Heart right ventricle (tissue), 16 donors: ENCODE results near the gene CTNNA1. TPM values are rescaled to one million over a fixed set of nuclear protein-coding genes. Genes with fewer than 3 reads are reported as not detected.

Source experiments
- ATAC-seq, 8 donors: fragments of 200-7000 bp; cut with Tn5 transposase; one replicate each; pipeline ENCODE4 v1.9.1; 2020; ENCODE audit warnings: mild to moderate bottlenecking in 8 of 8, moderate library complexity in 8 of 8, moderate number of reproducible peaks in 1 of 8
- DNase-seq, 2 donors: peaks; one replicate each; pipeline ENCODE4 v3.0.0-alpha.2; 2020
- H3K27ac ChIP-seq, 10 donors: fragments of 200-600 bp; sonication (generic) in 2 of 10; one replicate each; pipeline versions ENCODE4 v1.5.0 to v1.8.0; 2020 to 2022; ENCODE audit warnings: mild to moderate bottlenecking in 3 of 10
- H3K27me3 ChIP-seq, 7 donors: fragments of 200-600 bp; one replicate each; pipeline ENCODE4 v1.8.0; 2021 to 2022; ENCODE audit warnings: mild to moderate bottlenecking in 2 of 7
- H3K36me3 ChIP-seq, 9 donors: fragments of 200-600 bp; sonication (generic) in 1 of 9; one replicate each; pipeline versions ENCODE4 v1.5.0 to v1.8.0; 2020 to 2022; ENCODE audit warnings: mild to moderate bottlenecking in 2 of 9
- H3K4me1 ChIP-seq, 9 donors: fragments of 200-600 bp; sonication (generic) in 1 of 9; one replicate each; pipeline versions ENCODE4 v1.5.0 to v1.8.0; 2020 to 2022; ENCODE audit warnings: mild to moderate bottlenecking in 4 of 9
- H3K4me3 ChIP-seq, 10 donors: fragments of 200-600 bp; sonication (generic) in 2 of 10; one replicate each; pipeline versions ENCODE4 v1.5.0 to v1.8.0; 2020 to 2022; ENCODE audit warnings: mild to moderate bottlenecking in 7 of 10, moderate library complexity in 2 of 10
- H3K9me3 ChIP-seq, 11 donors: fragments of 200-600 bp in 10 of 11; sonication (generic) in 2 of 11; one replicate each; pipeline versions ENCODE4 v1.5.0 to v1.8.0; 2013 to 2022; ENCODE audit warnings: mild to moderate bottlenecking in 2 of 11, control low read depth in 1 of 11, moderate library complexity in 1 of 11
- WGBS, 2 donors: extraction: QIAGEN DNeasy Blood & Tissue Kit; methylation state at CpG; one replicate each; pipeline ENCODE4 v1.1.7; 2013; ENCODE audit warnings: inconsistent platforms in 1 of 2; 5-methylcytosine and 5-hydroxymethylcytosine counted together
- intact Hi-C, 10 donors: fragments of 100-400 bp; cut with DNase I; formaldehyde crosslinking; loops; one replicate each; pipeline versions ENCODE4 v1.11.1 to v1.14.2; 2022
- polyA plus RNA-seq, 2 donors: library from polyadenylated mRNA; stranded (reverse); fragments of 200-250 nt; gene quantifications; one replicate each; pipeline ENCODE4 v1.2.3, GENCODE V29; 2013
- total RNA-seq, 10 donors: library from RNA; stranded (reverse); fragmentation: NEBNext Ultra II Directional in 3 of 10; extraction: Animal tissue kit (Norgen Biotek cat#: 25700) in 3 of 10; gene quantifications; one replicate each; pipeline versions ENCODE4 v1.2.1 to v1.2.4, GENCODE V29; 2021 to 2023
- TF ChIP-seq, protein P1 (sequence below), 9 donors: fragments of 200-600 bp; sonication (generic) in 2 of 9; IDR thresholded peaks; one replicate each; pipeline versions ENCODE4 v1.5.0 to v1.8.0; 2021 to 2022; ENCODE audit warnings: antibody characterized with exemption in 9 of 9, mild to moderate bottlenecking in 5 of 9, moderate library complexity in 1 of 9
- donor health status: Arrhythmogenic right ventricular cardiomyopathy.
- donor health status: ischemic (EF 13 %, LVEDD 7.1; RV severe dilation, severe dysfunction).
- donor health status: healthy with polysubstance abuse.
- donor health status: DM: no; HTN: yes; CAD: no.
- donor health status: DM: no; HTN: no; CAD: no.
- donor health status: ischemic (EF 25% LVEDD 6.9; RV normal size, moderate dysfunction).
- donor health status: ischemic (EF 25% LVEDD 5.7; RV mildly dilated, moderate dysfunction).
- donor health status: healthy.
- donor health status: DM: yes; HTN: yes; CAD: no.
- donor health status: Ischemic cardiomyopathy.
- donor health status: ischemic (EF 35%, LVEDD 5.7; RV mildly dilated, moderate dysfunction).
- donor health status: nonischemic (EF 11% LVEDD 7.7; RV severe dilation, severe dysfunction).
- donor health status: DM: yes; HTN: yes; CAD: no.
- donor health status: PGD.
- donor health status: ischemic (EF 29% LVEDD 5.4; RV normal size, mild dysfunction).
- donor health status: nonischemic (EF 23%, LVEDD 6.1; RV moderate dilation, normal function).

Gene CTNNA1
- total and polyA plus RNA-seq, 12 donors: 128 to 416 (median 379) TPM

DNA sequence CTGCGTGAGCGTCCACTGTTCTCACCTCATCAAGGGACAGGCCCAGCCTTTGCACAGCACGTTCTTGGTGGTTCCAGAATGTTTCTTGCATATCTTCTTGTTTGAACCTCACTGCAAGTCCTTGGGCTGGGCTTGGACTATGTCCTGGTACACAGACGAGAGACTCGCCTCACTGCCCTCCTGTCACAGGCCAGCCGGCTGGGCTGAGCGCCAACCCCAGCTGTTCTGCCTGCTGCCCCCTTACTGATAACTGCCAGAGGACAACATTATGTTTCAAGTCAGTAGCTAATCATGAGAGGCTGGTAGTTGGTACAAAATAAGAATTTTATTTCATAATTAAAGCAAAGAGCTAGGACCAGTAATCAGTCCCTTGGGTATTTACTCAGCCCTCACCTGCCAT lies 174.8 kb downstream of the CTNNA1 start:
- peak; percentile 76 to 95 (median 90) for ATAC-seq
- 38 to 44% methylated on average over 7 of the region's 7 CpGs for WGBS, 2 donors
- intact Hi-C loops: loop anchor here in 2 of 10 donors (2.0 to 10.0 kb wide), 2 partner anchors 199 to 283 kb away; no protein-coding TSS in a partner anchor

DNA sequence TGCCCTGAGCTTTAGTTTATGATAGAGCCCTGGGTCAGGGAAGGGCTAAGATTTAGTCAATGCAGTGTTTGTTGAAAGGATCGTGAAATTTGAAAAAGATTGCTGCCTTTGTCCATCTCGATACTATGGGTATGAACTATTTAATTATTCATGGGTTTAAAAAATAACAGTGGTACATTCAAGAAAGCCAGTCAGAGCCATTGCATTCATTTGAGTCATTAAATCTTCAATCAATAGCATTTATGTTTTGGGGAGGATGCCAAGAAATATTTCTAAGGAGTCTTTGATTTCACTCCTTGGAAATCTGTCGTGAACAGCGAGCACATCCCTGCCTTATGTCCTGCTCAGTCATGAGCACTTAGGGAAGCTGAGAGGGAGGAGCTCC lies 176.3 kb downstream of the CTNNA1 start:
- Histone ChIP-seq H3K4me1 (peaks cover 0 to 44% (median 31%) of the 10 kb centered on the region in 9 donors), H3K27ac (peak overlapping the region in 9 of 10 donors; percentile 19 to 81 (median 66)), H3K27me3 (no peaks in the 10 kb centered on the region), H3K36me3 (peaks cover 3 to 100% (median 68%) of the 10 kb centered on the region in 9 donors), H3K9me3 (no peaks in the 10 kb centered on the region), H3K4me3 (no peak overlapping the region)
- DNase-seq: no peak
- 87% methylated on average over 4 of the region's 4 CpGs for WGBS, 2 donors
- intact Hi-C loops: loop anchor here in 1 of 10 donors (10.0 kb wide), 1 partner anchor 285 kb away; no protein-coding TSS in a partner anchor
- ATAC-seq: no peak
- TF ChIP-seq, protein P1, sequence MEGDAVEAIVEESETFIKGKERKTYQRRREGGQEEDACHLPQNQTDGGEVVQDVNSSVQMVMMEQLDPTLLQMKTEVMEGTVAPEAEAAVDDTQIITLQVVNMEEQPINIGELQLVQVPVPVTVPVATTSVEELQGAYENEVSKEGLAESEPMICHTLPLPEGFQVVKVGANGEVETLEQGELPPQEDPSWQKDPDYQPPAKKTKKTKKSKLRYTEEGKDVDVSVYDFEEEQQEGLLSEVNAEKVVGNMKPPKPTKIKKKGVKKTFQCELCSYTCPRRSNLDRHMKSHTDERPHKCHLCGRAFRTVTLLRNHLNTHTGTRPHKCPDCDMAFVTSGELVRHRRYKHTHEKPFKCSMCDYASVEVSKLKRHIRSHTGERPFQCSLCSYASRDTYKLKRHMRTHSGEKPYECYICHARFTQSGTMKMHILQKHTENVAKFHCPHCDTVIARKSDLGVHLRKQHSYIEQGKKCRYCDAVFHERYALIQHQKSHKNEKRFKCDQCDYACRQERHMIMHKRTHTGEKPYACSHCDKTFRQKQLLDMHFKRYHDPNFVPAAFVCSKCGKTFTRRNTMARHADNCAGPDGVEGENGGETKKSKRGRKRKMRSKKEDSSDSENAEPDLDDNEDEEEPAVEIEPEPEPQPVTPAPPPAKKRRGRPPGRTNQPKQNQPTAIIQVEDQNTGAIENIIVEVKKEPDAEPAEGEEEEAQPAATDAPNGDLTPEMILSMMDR (IDR thresholded peaks at IDR 0.05): no peak

More for the DNA sequence above, 174.8 kb downstream of the CTNNA1 start:
- Histone ChIP-seq H3K27me3 (no peaks in the 10 kb centered on the region), H3K4me1 (peaks cover 0 to 48% (median 31%) of the 10 kb centered on the region in 9 donors), H3K9me3 (no peaks in the 10 kb centered on the region), H3K36me3 (peaks cover 3 to 95% (median 64%) of the 10 kb centered on the region in 9 donors), H3K4me3 (no peak overlapping the region), H3K27ac (peak overlapping the region; percentile 19 to 81 (median 64))
- peak; percentile 76 to 82 for DNase-seq
- TF ChIP-seq, protein P1 (IDR thresholded peaks at IDR 0.05): no peak

DNA sequence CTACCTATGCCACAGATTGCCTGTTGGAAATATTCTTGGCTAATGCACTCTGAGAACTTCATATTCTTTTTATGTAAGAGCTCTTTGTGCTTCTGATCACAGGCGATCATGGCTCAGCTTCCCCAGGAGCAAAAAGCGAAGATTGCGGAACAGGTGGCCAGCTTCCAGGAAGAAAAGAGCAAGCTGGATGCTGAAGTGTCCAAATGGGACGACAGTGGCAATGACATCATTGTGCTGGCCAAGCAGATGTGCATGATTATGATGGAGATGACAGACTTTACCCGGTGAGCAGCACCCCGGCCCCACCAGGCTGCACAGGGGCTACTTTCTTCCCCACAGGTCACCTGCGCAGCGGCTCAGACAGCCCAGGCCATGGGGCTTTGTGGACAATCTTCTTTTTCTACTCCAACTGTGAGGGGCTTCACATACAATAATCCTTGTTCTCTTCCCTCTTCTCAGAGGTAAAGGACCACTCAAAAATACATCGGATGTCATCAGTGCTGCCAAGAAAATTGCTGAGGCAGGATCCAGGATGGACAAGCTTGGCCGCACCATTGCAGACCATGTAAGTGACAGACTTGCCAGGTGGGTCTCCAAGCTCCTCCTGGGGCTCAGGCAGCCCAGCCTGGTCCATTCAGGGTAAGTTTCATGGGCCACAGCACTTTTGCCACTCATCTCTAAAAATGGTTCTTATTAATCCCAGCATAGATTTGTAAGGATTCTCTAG lies 177.3 kb downstream of the CTNNA1 start:
- Histone ChIP-seq H3K4me3 (no peak overlapping the region), H3K27me3 (no peaks in the 10 kb centered on the region), H3K4me1 (peaks cover 0 to 44% (median 31%) of the 10 kb centered on the region in 9 donors), H3K36me3 (peaks cover 3 to 100% (median 58%) of the 10 kb centered on the region in 9 donors), H3K27ac (peak overlapping the region in 1 of 10 donors; percentile 72), H3K9me3 (no peaks in the 10 kb centered on the region)
- TF ChIP-seq, protein P1 (IDR thresholded peaks at IDR 0.05): no peak
- no peak for DNase-seq
- ATAC-seq: no peak
- 72 to 80% methylated on average over 10 of the region's 10 CpGs for WGBS, 2 donors
- intact Hi-C loops: no loop called here

DNA sequence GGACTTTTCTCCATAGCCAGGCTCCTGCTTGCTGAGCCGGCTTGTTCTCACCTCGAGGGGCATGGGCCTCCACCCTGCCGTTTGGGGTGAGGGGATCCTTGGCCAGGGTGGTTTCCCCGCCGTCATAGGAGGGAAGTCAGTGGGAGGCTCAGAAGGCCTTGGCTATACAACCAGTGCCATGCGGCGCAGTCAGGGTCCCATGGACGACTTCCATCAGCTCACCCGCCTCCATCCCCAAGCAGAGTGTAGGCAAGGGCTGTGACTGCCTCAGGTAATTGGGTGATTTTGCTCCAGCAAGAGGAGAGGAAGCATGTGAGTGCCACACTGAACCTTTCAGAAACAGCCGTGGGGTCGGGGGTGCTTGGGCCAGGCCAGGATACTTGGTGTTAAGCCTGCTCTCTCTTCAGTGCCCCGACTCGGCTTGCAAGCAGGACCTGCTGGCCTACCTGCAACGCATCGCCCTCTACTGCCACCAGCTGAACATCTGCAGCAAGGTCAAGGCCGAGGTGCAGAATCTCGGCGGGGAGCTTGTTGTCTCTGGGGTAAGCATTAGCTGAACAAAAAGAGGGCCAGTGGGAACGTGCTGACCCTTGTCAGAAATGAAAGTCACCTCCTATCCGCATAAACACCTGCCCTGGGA lies 179.1 kb downstream of the CTNNA1 start:
- no peaks in the 10 kb centered on the region for H3K27me3 ChIP-seq
- 87 to 88% methylated on average over 20 of the region's 20 CpGs for WGBS, 2 donors
- TF ChIP-seq, protein P1 (IDR thresholded peaks at IDR 0.05): no peak
- peaks cover 0 to 46% (median 36%) of the 10 kb centered on the region in 9 donors for H3K4me1 ChIP-seq
- intact Hi-C loops: no loop called here
- ATAC-seq (no peak), DNase-seq (no peak)
- no peak overlapping the region for H3K27ac ChIP-seq
- no peak overlapping the region for H3K4me3 ChIP-seq
- no peaks in the 10 kb centered on the region for H3K9me3 ChIP-seq
- H3K36me3 ChIP-seq: peaks cover 0 to 92% (median 48%) of the 10 kb centered on the region in 9 donors
